ENCODE measurements around the gene KLHL25. TPM values are rescaled to one million over a fixed set of nuclear protein-coding genes. Genes with fewer than 3 reads are reported as not detected.

The KLHL25 gene
- total and polyA plus RNA-seq, 2 of the 8 experiments (the other 6 are each of a cell fraction or from before 2014, with no cell fraction given), result 16.5 to 22.0 TPM

- no peak overlapping the region for H2BK20ac ChIP-seq (ENCODE audit: low read length)
- H3K18ac ChIP-seq (ENCODE audit: extremely low read depth, low read length), result no peak overlapping the region
- no peak overlapping the region for H3K23ac ChIP-seq (ENCODE audit: insufficient read length)
- H4K20me1 ChIP-seq (replicated peaks in 1 of 2; ENCODE audit: control insufficient read depth in 1 of 2, insufficient read depth in 2 of 2, low read length in 2 of 2), result no peaks in the 10 kb centered on the region
- H2AK5ac ChIP-seq (ENCODE audit: low read depth, low read length), result no peak overlapping the region
- no peaks in the 10 kb centered on the region for H3K27me3 ChIP-seq (replicated peaks in 1 of 4; ENCODE audit: control insufficient read depth in 3 of 4, extremely low read depth in 1 of 4, insufficient read depth in 3 of 4, low read length in 3 of 4)
- H2BK5ac ChIP-seq (ENCODE audit: low read depth, low read length), result no peak overlapping the region
- no peak overlapping the region for H2BK120ac ChIP-seq (replicated peaks; ENCODE audit: low read depth, low read length)
- no peak for FAIRE-seq
- no peak for TF ChIP-seq EZH2 (IDR thresholded peaks at IDR 0.05; ENCODE audit: low read depth, low read length, severe bottlenecking)
- no peak for TF ChIP-seq CHD1 (IDR thresholded peaks at IDR 0.05; ENCODE audit: low read depth, low read length)
- H3K56ac ChIP-seq (replicated peaks; ENCODE audit: insufficient read length, low read depth, low read length), result no peak overlapping the region
- WGBS, 2 experiments (ENCODE audit: extremely low coverage in 1 of 2, insufficient coverage in 1 of 2, insufficient read length in 1 of 2, insufficient replicate concordance in 2 of 2, low coverage in 1 of 2, low lambda C conversion rate in 2 of 2, missing lambda C conversion rate in 1 of 2), result 80% methylated on average over 2 of the region's 2 CpGs; no CpG with 5 or more reads in 1 of the 2 experiments
- H3K23me2 ChIP-seq (ENCODE audit: low read depth, low read length), result no peaks in the 10 kb centered on the region
- DNase-seq (ENCODE audit: low read depth in 1 of 2, low spot score in 2 of 2), result no peak
- H4K5ac ChIP-seq (ENCODE audit: insufficient read length, low read depth, low read length), result no peak overlapping the region
- H2BK15ac ChIP-seq (ENCODE audit: low read length), result no peak overlapping the region
- no peak overlapping the region for H3K4ac ChIP-seq (replicated peaks; ENCODE audit: insufficient read length, low read depth, low read length)
- no peaks in the 10 kb centered on the region for H3K9me3 ChIP-seq (ENCODE audit: insufficient read depth in 2 of 2, low read depth in 1 of 2, low read length in 1 of 2)
- CTCF ChIA-PET (ENCODE audit: partially characterized antibody), result interaction anchor here (0.9 to 1.1 kb wide), 2 partner anchors 14 to 106 kb away, joined by 3 to 4 read pairs; no protein-coding TSS in a partner anchor
- H3K4me1 ChIP-seq (replicated peaks in 1 of 4; ENCODE audit: control insufficient read depth in 3 of 4, insufficient read depth in 4 of 4, low read length in 3 of 4), result no peaks in the 10 kb centered on the region
- no peaks in the 10 kb centered on the region for H3K79me2 ChIP-seq (ENCODE audit: control insufficient read depth in 1 of 2, insufficient read depth in 2 of 2, low read length in 2 of 2)
- H4K91ac ChIP-seq (replicated peaks; ENCODE audit: insufficient read length, low read length), result no peak overlapping the region
- no peak overlapping the region for H3K27ac ChIP-seq (ENCODE audit: low read depth, low read length)
- no peak overlapping the region for H4K8ac ChIP-seq (ENCODE audit: extremely low read depth, insufficient read depth, low read length)
- H3K14ac ChIP-seq (ENCODE audit: insufficient read length), result no peak overlapping the region
- H3K79me1 ChIP-seq (ENCODE audit: low read depth, low read length), result no peaks in the 10 kb centered on the region; the same call in 1 of the 2 replicates
- no peak overlapping the region for H2BK12ac ChIP-seq (ENCODE audit: low read depth, low read length)
- H2AFZ ChIP-seq (ENCODE audit: low read length), result no peak overlapping the region
- POLR2A ChIA-PET (ENCODE audit: partially characterized antibody), result no interaction called here
- H3K36me3 ChIP-seq (ENCODE audit: control insufficient read depth in 2 of 4, insufficient read depth in 4 of 4, low read length in 3 of 4), result peaks cover 2 to 52% (median 25%) of the 10 kb centered on the region in 4 experiments
- H3K9ac ChIP-seq (replicated peaks in 1 of 4; ENCODE audit: extremely low read depth in 1 of 4, low read depth in 3 of 4, low read length in 3 of 4), result no peak overlapping the region
- H3K4me3 ChIP-seq (ENCODE audit: extremely low read depth in 1 of 4, insufficient read depth in 2 of 4, low read depth in 3 of 4, low read length in 4 of 4), result no peak overlapping the region
- H3K4me2 ChIP-seq (ENCODE audit: insufficient read depth in 1 of 2, low read depth in 2 of 2, low read length in 2 of 2), result no peak overlapping the region
Observed at GRCh38 chr15:85727068-85727467, 67.7 kb downstream of the KLHL25 start.
